PC-3 (cell line): ENCODE measurements around the gene GGNBP2. TPM values are rescaled to one million over a fixed set of nuclear protein-coding genes. Genes with fewer than 3 reads are reported as not detected.
A peak's percentile ranks its signal among the peaks of the same experiment; 100 is the strongest.

Experiments used
- ATAC-seq: fragments of 200-7000 bp; cut with Tn5 transposase; 2 replicates; pipeline ENCODE4 v1.9.1; 2020; ENCODE audit warnings: mild to moderate bottlenecking, moderate library complexity
- BruUV-seq: library from RNA; stranded (reverse); fragments of 400-500 nt; replicated peaks from 2 replicates; lab custom pipeline; 2021; lab: Mats Ljungman, UMichigan
- CTCF ChIA-PET: fragments of 300-600 bp; sonication (Branson Sonifier 250); formaldehyde crosslinking; loops from one replicate; lab custom pipeline; 2022; ENCODE audit warnings: antibody characterized with exemption; lab: Charles Lee
- POLR2A ChIA-PET: fragments of 300-600 bp; sonication (Branson Sonifier 250); formaldehyde crosslinking; loops from one replicate; lab custom pipeline; 2022; ENCODE audit warnings: antibody characterized with exemption; ENCODE audit not compliant: unreplicated experiment; lab: Charles Lee
- DNase-seq: peaks from one replicate; pipeline ENCODE4 v3.0.0-alpha.2; 2015
- H2AFZ ChIP-seq: fragments of 300-600 bp; sonication (generic); 2 replicates; pipeline ENCODE4 v1.6.0; 2016; ENCODE audit warnings: antibody characterized with exemption, low read length
- H3F3A ChIP-seq: fragments of 300-600 bp; sonication (generic); one replicate; pipeline ENCODE4 v1.6.0; 2017; ENCODE audit warnings: antibody characterized with exemption, low read length, control low read depth, mild to moderate bottlenecking; ENCODE audit not compliant: unreplicated experiment
- H3K27ac ChIP-seq: fragments of 300-600 bp; sonication (generic); 2 replicates; pipeline ENCODE4 v1.5.1; 2016; ENCODE audit warnings: mild to moderate bottlenecking, low read length
- H3K27me3 ChIP-seq: fragments of 300-600 bp; sonication (generic); 2 replicates; pipeline ENCODE4 v1.6.1; 2016; ENCODE audit warnings: low read length, mixed read lengths
- H3K36me3 ChIP-seq: fragments of 300-600 bp; sonication (generic); 2 replicates; pipeline ENCODE4 v1.6.1; 2016; ENCODE audit warnings: low read depth, mixed run types, low read length, mixed read lengths
- H3K4me1 ChIP-seq: fragments of 300-600 bp; sonication (generic); 2 replicates; pipeline ENCODE4 v1.5.1; 2016; ENCODE audit warnings: low read length; ENCODE audit not compliant: insufficient read depth
- H3K4me2 ChIP-seq: fragments of 300-600 bp; sonication (generic); 2 replicates; pipeline ENCODE4 v1.6.0; 2016; ENCODE audit warnings: low read length
- H3K4me3 ChIP-seq: fragments of 300-600 bp; sonication (generic); 2 replicates; pipeline ENCODE4 v1.5.1; 2016; ENCODE audit warnings: mild to moderate bottlenecking, low read length, mixed read lengths
- H3K79me2 ChIP-seq: fragments of 300-600 bp; sonication (generic); 2 replicates; pipeline ENCODE4 v1.6.1; 2017; ENCODE audit warnings: low read length, mixed read lengths
- H3K9ac ChIP-seq: fragments of 300-600 bp; sonication (generic); 2 replicates; pipeline ENCODE4 v1.6.0; 2016; ENCODE audit warnings: mild to moderate bottlenecking, low read length
- H3K9me2 ChIP-seq: fragments of 300-600 bp; sonication (generic); replicated peaks from 2 replicates; pipeline ENCODE4 v1.6.1; 2016; ENCODE audit warnings: mixed run types, low read length, mixed read lengths
- H3K9me3 ChIP-seq: fragments of 300-600 bp; sonication (generic); 2 replicates; pipeline ENCODE4 v1.6.1; 2016; ENCODE audit warnings: low read length, mixed read lengths
- H4K20me1 ChIP-seq: fragments of 300-600 bp; sonication (generic); 2 replicates; pipeline ENCODE4 v1.6.1; 2016; ENCODE audit warnings: low read length, mixed read lengths
- EZH2 ChIP-seq: fragments of 300-600 bp; sonication (generic); IDR thresholded peaks from one replicate; pipeline ENCODE4 v1.6.1; 2017; ENCODE audit warnings: antibody characterized with exemption, mild to moderate bottlenecking, low read length; ENCODE audit not compliant: unreplicated experiment
- EZH2phosphoT487 ChIP-seq: fragments of 300-600 bp; sonication (generic); IDR thresholded peaks from 2 replicates; pipeline ENCODE4 v1.6.1; 2018; ENCODE audit warnings: mild to moderate bottlenecking, antibody characterized with exemption, low read length, borderline replicate concordance
- intact Hi-C: fragments of 100-400 bp; cut with micrococcal nuclease; formaldehyde crosslinking; loops from 2 replicates; pipeline ENCODE4 v1.9.0; 2023
- total RNA-seq: library from RNA; depleted of rRNA; stranded (reverse); fragments of >200 nt; gene quantifications from 2 replicates; pipeline ENCODE4 v1.2.3, GENCODE V29; 2014
- TF ChIP-seq, protein P1 (sequence below): fragments of 300-600 bp; sonication (generic); conservative IDR thresholded peaks from 2 replicates; pipeline ENCODE4 v1.5.1; 2017; ENCODE audit warnings: antibody characterized with exemption, low read depth, mild to moderate bottlenecking, low read length

Gene GGNBP2
- total RNA-seq, 1 experiment from 2014 or later: 33.0 TPM

DNA sequence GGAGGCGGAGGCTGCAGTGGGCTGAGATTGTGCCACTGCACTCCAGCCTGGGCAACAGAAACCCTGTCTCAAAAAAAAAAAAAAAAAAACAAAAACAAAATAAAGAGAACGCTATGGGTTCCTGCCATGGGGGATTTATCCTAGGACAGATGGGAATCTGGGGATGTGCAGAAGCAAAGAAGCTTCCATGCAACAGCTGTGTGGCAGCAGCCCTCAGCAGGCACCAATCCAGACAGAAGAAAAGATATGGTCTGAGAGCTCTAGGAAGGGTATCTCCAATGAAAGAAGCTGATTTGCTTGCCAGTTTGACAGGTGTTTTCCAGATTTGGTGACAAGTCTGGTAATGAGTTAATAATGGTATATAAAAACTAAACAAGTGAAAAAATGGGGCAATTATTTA lies 21.6 kb upstream of the GGNBP2 start:
- TF ChIP-seq EZH2phosphoT487: no peak
- TF ChIP-seq EZH2: no peak
- TF ChIP-seq, protein P1, sequence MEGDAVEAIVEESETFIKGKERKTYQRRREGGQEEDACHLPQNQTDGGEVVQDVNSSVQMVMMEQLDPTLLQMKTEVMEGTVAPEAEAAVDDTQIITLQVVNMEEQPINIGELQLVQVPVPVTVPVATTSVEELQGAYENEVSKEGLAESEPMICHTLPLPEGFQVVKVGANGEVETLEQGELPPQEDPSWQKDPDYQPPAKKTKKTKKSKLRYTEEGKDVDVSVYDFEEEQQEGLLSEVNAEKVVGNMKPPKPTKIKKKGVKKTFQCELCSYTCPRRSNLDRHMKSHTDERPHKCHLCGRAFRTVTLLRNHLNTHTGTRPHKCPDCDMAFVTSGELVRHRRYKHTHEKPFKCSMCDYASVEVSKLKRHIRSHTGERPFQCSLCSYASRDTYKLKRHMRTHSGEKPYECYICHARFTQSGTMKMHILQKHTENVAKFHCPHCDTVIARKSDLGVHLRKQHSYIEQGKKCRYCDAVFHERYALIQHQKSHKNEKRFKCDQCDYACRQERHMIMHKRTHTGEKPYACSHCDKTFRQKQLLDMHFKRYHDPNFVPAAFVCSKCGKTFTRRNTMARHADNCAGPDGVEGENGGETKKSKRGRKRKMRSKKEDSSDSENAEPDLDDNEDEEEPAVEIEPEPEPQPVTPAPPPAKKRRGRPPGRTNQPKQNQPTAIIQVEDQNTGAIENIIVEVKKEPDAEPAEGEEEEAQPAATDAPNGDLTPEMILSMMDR: no peak
- H3K27me3 ChIP-seq: no peaks in the 10 kb centered on the region
- no peaks in the 10 kb centered on the region for H3K9me3 ChIP-seq
- ChIA-PET POLR2A (no interaction called here), CTCF (no interaction called here)
- no peak overlapping the region for H3K27ac ChIP-seq
- no peaks in the 10 kb centered on the region for H3F3A ChIP-seq
- H3K4me1 ChIP-seq: peaks cover 26% of the 10 kb centered on the region
- 0 out of 2 replicates have a peak, but pooled peaks cover 7% of the 10 kb centered on the region for H3K79me2 ChIP-seq
- ATAC-seq (no peak), DNase-seq (no peak)
- no peaks in the 10 kb centered on the region for H4K20me1 ChIP-seq
- intact Hi-C loops: no loop called here
- no peak overlapping the region for H3K4me3 ChIP-seq
- no peak overlapping the region for H3K4me2 ChIP-seq
- H2AFZ ChIP-seq: no peak overlapping the region
- BruUV-seq: no TSS peak
- peaks cover 47% of the 10 kb centered on the region for H3K36me3 ChIP-seq
- H3K9me2 ChIP-seq: no peaks in the 10 kb centered on the region
- no peak overlapping the region for H3K9ac ChIP-seq

DNA sequence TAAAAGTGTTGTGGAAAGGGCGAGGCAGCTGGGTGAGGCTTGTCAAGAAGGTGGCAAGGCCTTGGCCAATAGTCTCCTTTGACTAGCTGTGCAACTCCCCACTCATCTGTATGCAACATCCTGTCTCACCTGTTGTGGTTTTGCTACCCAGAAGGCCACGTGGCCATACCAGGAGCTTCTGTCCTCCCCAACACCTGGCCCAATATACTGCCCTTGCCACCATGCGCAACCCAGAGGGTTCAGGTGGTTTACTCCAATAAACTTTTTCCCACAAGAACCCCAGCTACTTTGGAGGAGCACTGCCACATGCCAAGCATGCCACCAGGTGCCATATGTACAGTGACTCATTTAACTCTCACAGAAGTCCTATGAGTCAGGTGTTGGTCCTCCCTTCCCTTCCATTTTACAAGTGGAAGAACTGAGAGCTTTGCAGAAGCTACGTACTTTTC lies 20.3 kb upstream of the GGNBP2 start:
- H4K20me1 ChIP-seq: 0 out of 2 replicates have a peak, but pooled peaks cover 4% of the 10 kb centered on the region
- no peaks in the 10 kb centered on the region for H3K27me3 ChIP-seq
- intact Hi-C loops: no loop called here
- POLR2A ChIA-PET: no interaction called here
- peaks cover 13% of the 10 kb centered on the region for H3K79me2 ChIP-seq
- ATAC-seq: peak; percentile 77
- H2AFZ ChIP-seq: no peak overlapping the region
- TF ChIP-seq, protein P1: no peak
- TF ChIP-seq EZH2 (no peak), EZH2phosphoT487 (no peak)
- H3K4me3 ChIP-seq: no peak overlapping the region
- CTCF ChIA-PET: no interaction called here
- no peaks in the 10 kb centered on the region for H3F3A ChIP-seq
- H3K9me3 ChIP-seq: no peaks in the 10 kb centered on the region
- H3K9me2 ChIP-seq: no peaks in the 10 kb centered on the region
- H3K4me2 ChIP-seq: peak overlapping the region; percentile 24; the same call in 1 of the 2 replicates
- peaks cover 35% of the 10 kb centered on the region for H3K4me1 ChIP-seq
- peak overlapping the region; percentile 86 for H3K27ac ChIP-seq
- peaks cover 48% of the 10 kb centered on the region for H3K36me3 ChIP-seq
- H3K9ac ChIP-seq: no peak overlapping the region
- BruUV-seq: no TSS peak
- DNase-seq: peak; percentile 75

DNA sequence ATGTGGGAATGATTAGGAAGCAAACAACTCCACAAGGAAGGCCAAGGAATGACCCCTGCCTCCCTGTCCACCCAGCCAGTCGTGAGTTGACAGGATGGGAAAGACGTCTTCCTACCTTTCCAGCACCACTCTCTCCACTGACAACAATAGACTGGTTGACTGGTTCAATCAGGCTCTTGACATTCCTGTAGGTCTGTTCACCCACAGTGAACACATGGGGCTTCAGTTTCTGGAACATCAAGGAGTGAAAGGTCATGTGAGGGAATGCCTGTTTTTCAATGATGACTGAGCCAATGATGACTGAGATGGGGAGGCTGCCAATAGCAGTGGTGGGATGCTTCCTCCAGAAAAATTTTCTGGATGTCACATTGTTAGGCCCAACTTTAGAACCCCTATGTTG lies 19.6 kb upstream of the GGNBP2 start:
- Histone ChIP-seq H3K4me1 (peaks cover 39% of the 10 kb centered on the region), H3K9me3 (no peaks in the 10 kb centered on the region), H3K79me2 (peaks cover 13% of the 10 kb centered on the region), H3K9ac (0 out of 2 replicates have a peak overlapping the region, but pooled peaks have one; percentile 13), H3K27me3 (no peaks in the 10 kb centered on the region), H3K4me3 (no peak overlapping the region), H4K20me1 (0 out of 2 replicates have a peak, but pooled peaks cover 4% of the 10 kb centered on the region), H3K9me2 (no peaks in the 10 kb centered on the region), H3K4me2 (peak overlapping the region; percentile 24; the same call in 1 of the 2 replicates), H3K36me3 (peaks cover 48% of the 10 kb centered on the region), H3F3A (no peaks in the 10 kb centered on the region), H3K27ac (peak overlapping the region; percentile 86), H2AFZ (no peak overlapping the region)
- POLR2A ChIA-PET: no interaction called here
- intact Hi-C loops: no loop called here
- no peak for TF ChIP-seq EZH2
- TF ChIP-seq, protein P1: no peak
- no peak for TF ChIP-seq EZH2phosphoT487
- CTCF ChIA-PET: no interaction called here
- ATAC-seq (no peak), DNase-seq (peak; percentile 14)
- no TSS peak for BruUV-seq
